Neutrophil (primary cell): ENCODE data around the gene CERT1.

ENCODE experiments used
- H3K27ac ChIP-seq: fragments of 200-600 bp; sonication (generic); 2 replicates; pipeline ENCODE4 v1.5.1; 2016; ENCODE audit warnings: mild to moderate bottlenecking, moderate library complexity
- H3K27me3 ChIP-seq: fragments of 200-600 bp; sonication (generic); 2 replicates; pipeline ENCODE4 v1.6.0; 2016; ENCODE audit warnings: mild to moderate bottlenecking
- H3K36me3 ChIP-seq: fragments of 200-600 bp; sonication (generic); 2 replicates; pipeline ENCODE4 v1.5.1; 2017
- H3K4me1 ChIP-seq, 2 experiments: fragments of 200-600 bp in 1 of 2; sonication (generic) in 1 of 2; 1 replicate in 1 of 2; 2 replicates in 1 of 2; pipeline versions ENCODE4 v1.5.1 to v1.6.1; 2013 to 2016; ENCODE audit warnings: low read depth in 1 of 2, low read length in 1 of 2, mild to moderate bottlenecking in 1 of 2, moderate library complexity in 1 of 2; ENCODE audit not compliant: control insufficient read depth in 1 of 2, insufficient read depth in 1 of 2
- H3K4me3 ChIP-seq, 2 experiments: fragments of 200-600 bp in 1 of 2; sonication (generic) in 1 of 2; 1 replicate in 1 of 2; 2 replicates in 1 of 2; pipeline ENCODE4 v1.5.1; 2013 to 2016; ENCODE audit warnings: low read depth in 1 of 2, low read length in 1 of 2, mild to moderate bottlenecking in 1 of 2, moderate library complexity in 1 of 2
- H3K9me3 ChIP-seq: fragments of 200-600 bp; sonication (generic); 2 replicates; pipeline ENCODE4 v1.5.1; 2016
- CTCF ChIP-seq: fragments of 200-600 bp; sonication (generic); IDR thresholded peaks from 2 replicates; pipeline ENCODE4 v1.5.1; 2016; ENCODE audit warnings: antibody characterized with exemption

Gene CERT1

GRCh38 chr5:75375414-75375813 is 136.0 kb downstream of the CERT1 start:
- H3K4me3 ChIP-seq, result no peak overlapping the region
- H3K9me3 ChIP-seq, result no peaks in the 10 kb centered on the region
- TF ChIP-seq CTCF, result no peak
- no peaks in the 10 kb centered on the region for H3K4me1 ChIP-seq
- no peak overlapping the region for H3K27ac ChIP-seq
- H3K27me3 ChIP-seq, result no peaks in the 10 kb centered on the region
- peaks cover 87% of the 10 kb centered on the region for H3K36me3 ChIP-seq

DNA sequence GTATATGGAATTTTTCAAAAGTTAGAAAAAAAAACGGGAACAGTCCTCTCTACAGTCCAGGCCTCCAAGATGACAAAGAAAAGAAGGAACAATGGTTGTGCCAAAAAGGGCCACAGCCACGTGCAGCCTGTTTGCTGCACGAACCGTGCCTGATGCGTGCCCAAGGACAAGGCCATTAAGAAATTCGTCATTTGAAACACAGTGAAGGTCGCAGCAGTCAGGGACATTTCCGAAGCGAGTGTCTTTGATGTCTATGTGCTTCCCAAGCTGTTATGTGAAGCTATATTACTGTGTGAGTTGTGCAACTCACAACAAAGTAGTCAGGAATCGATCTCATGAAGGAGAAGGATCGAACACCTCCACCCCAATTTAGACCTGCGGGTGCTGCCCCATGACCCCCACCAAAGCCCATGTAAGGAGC is 137.0 kb downstream of the CERT1 start:
- Histone ChIP-seq H3K27me3 (no peaks in the 10 kb centered on the region), H3K4me3 (no peak overlapping the region), H3K4me1 (no peaks in the 10 kb centered on the region), H3K27ac (no peak overlapping the region), H3K36me3 (peaks cover 82% of the 10 kb centered on the region), H3K9me3 (no peaks in the 10 kb centered on the region)
- TF ChIP-seq CTCF, result no peak

DNA sequence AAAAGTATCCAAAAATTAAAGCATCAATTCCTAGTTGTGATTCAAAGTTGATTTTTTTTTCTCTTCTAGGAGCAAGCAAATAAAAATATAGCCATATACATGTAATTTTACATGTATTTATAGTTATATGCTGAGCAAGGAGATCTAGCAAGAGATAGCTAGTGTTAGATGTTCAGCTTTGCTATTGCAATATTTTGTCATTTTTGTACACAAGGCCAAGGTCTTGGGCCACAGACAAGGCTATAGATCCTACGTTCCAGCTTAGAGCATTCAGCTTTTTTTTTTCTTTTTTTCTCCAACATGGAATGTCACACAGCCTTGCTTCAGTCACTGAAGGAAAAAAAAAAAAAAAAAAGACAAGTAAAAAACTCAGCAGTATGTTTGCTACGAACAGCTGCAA is 137.6 kb downstream of the CERT1 start:
- peaks cover 79% of the 10 kb centered on the region for H3K36me3 ChIP-seq
- no peak for TF ChIP-seq CTCF
- no peaks in the 10 kb centered on the region for H3K4me1 ChIP-seq
- H3K27me3 ChIP-seq, result no peaks in the 10 kb centered on the region
- no peak overlapping the region for H3K27ac ChIP-seq
- no peaks in the 10 kb centered on the region for H3K9me3 ChIP-seq
- H3K4me3 ChIP-seq, result no peak overlapping the region

- Histone ChIP-seq H3K27me3 (no peaks in the 10 kb centered on the region), H3K9me3 (no peaks in the 10 kb centered on the region), H3K4me1 (no peaks in the 10 kb centered on the region), H3K27ac (no peak overlapping the region), H3K36me3 (peaks cover 43% of the 10 kb centered on the region), H3K4me3 (no peak overlapping the region)
- TF ChIP-seq CTCF, result no peak
Measured at GRCh38 chr5:75368391-75368790, 143.0 kb downstream of the CERT1 start.

DNA sequence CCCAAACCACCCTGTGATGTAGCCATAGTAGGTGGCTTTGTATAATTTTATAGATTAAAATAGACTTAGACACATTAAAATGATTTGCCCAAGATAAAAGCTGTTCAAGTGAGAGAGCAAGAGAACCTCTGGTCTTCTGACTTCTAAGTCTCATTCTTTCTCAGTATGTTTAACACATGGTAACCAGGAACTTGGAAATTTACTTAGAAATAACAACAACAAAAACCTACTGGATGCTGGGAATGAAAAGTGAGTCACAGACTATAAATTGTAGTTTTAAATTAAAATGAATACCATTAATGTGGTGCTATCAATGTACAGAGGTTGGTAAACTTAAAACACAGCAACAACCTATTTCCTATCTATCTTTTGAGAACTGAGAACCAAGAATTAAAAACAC is 144.0 kb downstream of the CERT1 start:
- Histone ChIP-seq H3K4me1 (no peaks in the 10 kb centered on the region), H3K36me3 (peaks cover 43% of the 10 kb centered on the region), H3K4me3 (no peak overlapping the region), H3K27me3 (no peaks in the 10 kb centered on the region), H3K9me3 (no peaks in the 10 kb centered on the region), H3K27ac (no peak overlapping the region)
- no peak for TF ChIP-seq CTCF

DNA sequence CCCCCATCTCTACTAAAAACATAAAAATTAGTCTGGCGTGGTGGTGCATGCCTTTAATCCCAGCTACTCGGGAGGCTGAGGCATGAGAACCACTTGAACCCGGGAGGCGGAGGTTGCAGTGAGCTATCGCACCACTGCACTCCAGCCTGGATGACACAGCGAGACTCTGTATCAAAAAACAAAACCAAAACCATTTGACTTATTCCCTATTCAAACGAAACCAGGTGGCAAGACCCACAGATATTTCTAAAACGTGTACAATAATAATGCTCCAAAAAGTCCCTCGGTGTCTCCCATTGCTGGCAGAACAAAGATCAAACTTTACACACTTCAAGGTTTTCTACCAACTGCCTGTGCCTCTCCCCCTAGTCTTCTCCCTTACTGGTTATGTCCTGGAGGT is 144.6 kb downstream of the CERT1 start:
- Histone ChIP-seq H3K36me3 (peaks cover 43% of the 10 kb centered on the region), H3K27ac (no peak overlapping the region), H3K9me3 (no peaks in the 10 kb centered on the region), H3K4me1 (no peaks in the 10 kb centered on the region), H3K4me3 (no peak overlapping the region), H3K27me3 (no peaks in the 10 kb centered on the region)
- TF ChIP-seq CTCF, result no peak
